ENCODE measurements around the gene GPR4. TPM values are rescaled to one million over a fixed set of nuclear protein-coding genes. Genes with fewer than 3 reads are reported as not detected.
A peak's percentile ranks its signal among the peaks of the same experiment; 100 is the strongest.

Gene GPR4
- total and polyA plus RNA-seq, 2 of the 4 experiments (the other 2 are of a cell fraction): 0.02 TPM; not detected in 1

GRCh38 chr19:45641274-45642105 is 39.5 kb upstream of the GPR4 start (continued):
- TF ChIP-seq ELK1 (IDR thresholded peaks at IDR 0.05; ENCODE audit: borderline replicate concordance, low read depth, low read length): no peak

- peak overlapping the region; percentile 97 for H2AFZ ChIP-seq (replicated peaks; ENCODE audit: low read length, poor library complexity)
- H4K20me1 ChIP-seq (ENCODE audit: insufficient read depth, low read length): peaks cover 3% of the 10 kb centered on the region; the same call in 1 of the 2 replicates
- H3K4ac ChIP-seq (ENCODE audit: low read depth, low read length): no peak overlapping the region; the same call in 1 of the 2 replicates
- ChIA-PET CTCF (interaction anchor here (1.6 to 2.5 kb wide), 2 partner anchors 26 to 34 kb away, joined by 8 to 10 read pairs; no protein-coding TSS in a partner anchor), POLR2A (ENCODE audit: unreplicated experiment) (no interaction called here)
- H3K4me3 ChIP-seq (ENCODE audit: insufficient read depth, low read depth, low read length): no peak overlapping the region
- dilution Hi-C loops (cut with HindIII; ENCODE audit: low sequenced_read_pairs, unreplicated experiment) (no loop called here), intact Hi-C loops (cut with micrococcal nuclease) (loop anchor here (5.0 kb wide), 2 partner anchors 134 to 214 kb away; partner anchors contain the start of gene VASP), in situ Hi-C loops (cut with MboI; ENCODE audit: low sequenced_read_pairs) (loop anchor here (10.0 kb wide), 1 partner anchor 116 kb away; no protein-coding TSS in a partner anchor)
- peak overlapping the region; percentile 57 for H2AK5ac ChIP-seq (ENCODE audit: low read depth, low read length)
- peak overlapping the region; percentile 87 for H2AK9ac ChIP-seq (replicated peaks; ENCODE audit: low read depth, low read length, poor library complexity)
- H4K8ac ChIP-seq (ENCODE audit: low read depth in 2 of 2, low read length in 2 of 2): no peak overlapping the region; a peak in 1 of 4 replicates
- no peak overlapping the region for H4K91ac ChIP-seq (ENCODE audit: insufficient read depth, low read depth, low read length)
- H3K23ac ChIP-seq (ENCODE audit: low read depth, low read length): no peak overlapping the region
- no peak overlapping the region for H2BK5ac ChIP-seq (ENCODE audit: low read depth, low read length, poor library complexity, severe bottlenecking)
- 73% methylated on average over 14 of the region's 17 CpGs; no CpG with 5 or more reads in 1 of the 2 experiments for WGBS, 2 experiments (ENCODE audit: extremely low coverage in 2 of 2, insufficient read length in 1 of 2)
- H2BK120ac ChIP-seq (ENCODE audit: low read depth, low read length): 0 out of 2 replicates have a peak overlapping the region, but pooled peaks have one; percentile 75
- H3K9me1 ChIP-seq (ENCODE audit: insufficient read depth, low read length): no peaks in the 10 kb centered on the region
- ATAC-seq (ENCODE audit: low read depth): no peak
- no peak overlapping the region for H3K18ac ChIP-seq (ENCODE audit: low read depth, low read length)
- no peak overlapping the region for H4K5ac ChIP-seq (ENCODE audit: low read depth, low read length)
- no peaks in the 10 kb centered on the region for H3K36me3 ChIP-seq (ENCODE audit: control insufficient read depth, insufficient read depth, low read length)
- H3K4me2 ChIP-seq (ENCODE audit: low read depth, low read length): no peak overlapping the region
- H3K79me1 ChIP-seq (ENCODE audit: low read depth in 1 of 2, low read length in 2 of 2): peaks cover 14 to 35% of the 10 kb centered on the region in 2 experiments
- no peak overlapping the region for H3K27ac ChIP-seq (ENCODE audit: insufficient read depth, low read length)
- H3K4me1 ChIP-seq (ENCODE audit: control insufficient read depth, insufficient read depth, low read length): peaks cover 18% of the 10 kb centered on the region
- H2BK20ac ChIP-seq (ENCODE audit: low read depth, low read length): no peak overlapping the region
- H3K9me3 ChIP-seq (ENCODE audit: control insufficient read depth, insufficient read depth, low read length): no peaks in the 10 kb centered on the region
- BruUV-seq (replicated peaks): no TSS peak
- no peaks in the 10 kb centered on the region for H3K27me3 ChIP-seq (ENCODE audit: control insufficient read depth, insufficient read depth, low read length)
- no peak overlapping the region for H3K14ac ChIP-seq (replicated peaks; ENCODE audit: low read depth, low read length)
- H2BK15ac ChIP-seq (ENCODE audit: low read depth, low read length): peak overlapping the region; percentile 20; the same call in 1 of the 3 replicates
- H3K9ac ChIP-seq (ENCODE audit: low read depth, low read length): no peak overlapping the region
- DNase-seq: no peak
- no peak overlapping the region for H3K56ac ChIP-seq (ENCODE audit: extremely low read depth, insufficient read depth, low read length)
- TF ChIP-seq NFE2L2 (IDR thresholded peaks at IDR 0.05; ENCODE audit: low read depth, low read length) (no peak), MAZ (IDR thresholded peaks at IDR 0.05; ENCODE audit: borderline replicate concordance, low read depth, low read length) (no peak), MXI1 (IDR thresholded peaks at IDR 0.05; ENCODE audit: borderline replicate concordance, low read depth, low read length) (no peak), MAFK (IDR thresholded peaks at IDR 0.05; ENCODE audit: low read depth, low read length) (no peak), USF2 (IDR thresholded peaks at IDR 0.05; ENCODE audit: low read depth, low read length) (no peak), CTCF (conservative IDR thresholded peaks at IDR 0.05; ENCODE audit: low read depth, low read length) (no peak), RCOR1 (IDR thresholded peaks at IDR 0.05; ENCODE audit: insufficient replicate concordance, low read length) (no peak), RFX5 (IDR thresholded peaks at IDR 0.05; ENCODE audit: low read depth, low read length) (no peak), CEBPB (IDR thresholded peaks at IDR 0.05; ENCODE audit: low read depth, low read length) (no peak), CHD1 (IDR thresholded peaks at IDR 0.05; ENCODE audit: low read depth, low read length) (no peak)
Measured at GRCh38 chr19:45640849-45641273, 38.8 kb upstream of the GPR4 start.
